ENCODE data around the gene GCK.
"Not testable (repeated sequence)": the region's sequence is repeated elsewhere in the genome, so short reads cannot be mapped to it uniquely, and the experiment has no call there.

Gene GCK

DNA sequence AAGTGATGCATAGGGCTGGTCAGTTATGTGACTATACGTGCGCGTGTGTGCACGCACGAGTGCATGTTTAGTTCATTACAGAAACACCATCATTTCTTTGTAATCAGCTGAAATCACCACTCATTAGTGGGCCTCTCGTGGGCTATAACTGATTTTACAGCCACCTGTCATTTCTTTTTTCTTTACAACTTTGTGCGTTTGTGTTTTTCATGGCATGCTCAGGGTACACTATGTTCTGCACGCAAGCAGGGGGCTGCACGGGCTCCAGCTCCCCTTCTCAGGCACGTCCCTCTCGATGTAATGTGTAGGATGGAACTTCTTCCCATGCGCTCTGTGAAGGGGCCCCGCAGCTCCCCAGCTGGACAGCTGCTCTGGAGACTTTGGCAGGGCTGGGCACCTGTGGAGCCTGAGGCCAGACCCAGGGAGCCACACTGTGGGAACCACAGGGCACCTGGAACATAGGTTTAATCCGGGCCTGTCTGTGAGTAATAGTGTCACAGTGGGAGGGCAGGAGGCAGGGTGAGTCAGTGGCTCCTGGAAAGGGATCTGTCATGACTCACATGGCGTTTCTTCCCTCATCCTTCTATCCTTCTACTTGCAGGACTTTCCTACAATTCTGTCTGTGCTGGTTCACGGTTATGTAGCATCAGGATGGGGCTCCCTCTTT, 4.9 kb downstream of the GCK start:
- in situ Hi-C loops (cut with MboI; ENCODE audit: low sequenced_read_pairs): no loop called here

- in situ Hi-C loops (cut with MboI; ENCODE audit: low sequenced_read_pairs): no loop called here
These were observed 5.9 kb downstream of the GCK start for GRCh38 chr7:44183386-44183785.

- in situ Hi-C loops (cut with MboI; ENCODE audit: low sequenced_read_pairs): no loop called here
These were observed 6.4 kb downstream of the GCK start for GRCh38 chr7:44182827-44183226.

DNA sequence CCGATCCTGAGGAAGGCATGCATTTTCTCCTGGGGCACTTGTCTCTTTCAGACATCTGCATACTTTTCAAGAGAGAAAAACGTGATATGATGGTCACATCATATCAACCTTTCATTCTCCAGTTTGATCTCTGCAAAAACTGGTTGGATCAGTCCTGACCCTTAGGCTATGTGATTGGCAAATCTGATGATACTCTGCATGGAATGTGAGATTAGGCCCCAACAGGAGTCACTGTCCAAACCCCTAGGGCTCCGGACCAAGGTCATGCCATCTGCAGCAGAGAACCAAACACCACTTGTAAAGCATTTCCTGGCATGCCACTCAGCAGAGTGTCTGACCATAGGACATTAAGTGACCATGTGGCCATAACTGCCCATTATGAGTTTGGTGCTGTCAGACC, 8.6 kb downstream of the GCK start:
- in situ Hi-C loops (cut with MboI; ENCODE audit: low sequenced_read_pairs): no loop called here

GRCh38 chr7:44177570-44178131, 11.6 kb downstream of the GCK start:
- in situ Hi-C loops (cut with MboI; ENCODE audit: low sequenced_read_pairs): no loop called here

GRCh38 chr7:44176486-44176885, 12.8 kb downstream of the GCK start:
- in situ Hi-C loops (cut with MboI; ENCODE audit: low sequenced_read_pairs): no loop called here

- in situ Hi-C loops (cut with MboI; ENCODE audit: low sequenced_read_pairs): no loop called here
These were observed 13.5 kb downstream of the GCK start for GRCh38 chr7:44175730-44176129.

DNA sequence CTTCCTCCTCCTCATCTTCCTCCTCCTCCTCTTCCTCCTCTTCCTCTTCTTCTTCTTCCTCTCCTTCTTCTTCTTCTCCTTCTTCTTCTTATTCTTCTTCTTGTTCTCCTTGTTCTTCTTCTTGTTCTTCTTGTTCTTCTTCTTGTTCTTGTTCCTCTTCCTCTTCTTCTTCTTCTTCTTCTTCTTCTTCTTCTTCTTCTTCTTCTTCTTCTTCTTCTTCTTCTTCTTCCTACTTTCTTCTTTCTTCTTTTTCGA, 14.6 kb downstream of the GCK start:
- in situ Hi-C loops (cut with MboI; ENCODE audit: low sequenced_read_pairs): not testable (repeated sequence)

GRCh38 chr7:44173911-44174693, 15.1 kb downstream of the GCK start:
- in situ Hi-C loops (cut with MboI; ENCODE audit: low sequenced_read_pairs): no loop called here

DNA sequence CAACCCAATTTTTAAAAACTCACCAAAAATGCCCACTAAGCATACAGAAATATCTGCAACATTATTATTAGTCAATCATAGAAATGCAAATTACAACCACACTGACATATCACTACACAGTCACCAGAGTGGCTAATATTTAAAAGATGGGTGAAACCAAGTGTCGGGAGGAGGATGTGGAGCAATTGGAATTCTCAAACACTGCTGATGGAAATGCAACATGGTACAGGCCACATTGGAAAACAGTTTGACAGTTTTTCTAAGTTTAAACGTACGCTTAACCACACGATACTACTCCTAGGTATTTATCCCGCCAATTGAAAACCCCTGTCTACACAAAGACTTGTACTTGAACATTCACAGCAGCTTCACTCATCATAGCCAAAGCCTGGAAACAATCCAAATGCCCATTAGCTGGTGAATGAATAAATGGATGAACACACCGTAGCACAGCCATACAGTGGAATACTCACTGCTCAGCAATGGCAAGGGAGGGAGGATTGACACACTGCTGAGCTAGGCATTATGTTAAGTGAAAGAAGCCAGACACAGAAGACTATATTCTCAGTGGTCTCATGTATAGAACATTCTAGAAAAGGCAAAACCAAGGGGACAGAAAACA, 16.3 kb downstream of the GCK start:
- in situ Hi-C loops (cut with MboI; ENCODE audit: low sequenced_read_pairs): no loop called here

- in situ Hi-C loops (cut with MboI; ENCODE audit: low sequenced_read_pairs): no loop called here
These were observed 16.9 kb downstream of the GCK start for GRCh38 chr7:44172352-44172751.

- in situ Hi-C loops (cut with MboI; ENCODE audit: low sequenced_read_pairs): not testable (repeated sequence)
These were observed 17.3 kb downstream of the GCK start for GRCh38 chr7:44171901-44172300.

DNA sequence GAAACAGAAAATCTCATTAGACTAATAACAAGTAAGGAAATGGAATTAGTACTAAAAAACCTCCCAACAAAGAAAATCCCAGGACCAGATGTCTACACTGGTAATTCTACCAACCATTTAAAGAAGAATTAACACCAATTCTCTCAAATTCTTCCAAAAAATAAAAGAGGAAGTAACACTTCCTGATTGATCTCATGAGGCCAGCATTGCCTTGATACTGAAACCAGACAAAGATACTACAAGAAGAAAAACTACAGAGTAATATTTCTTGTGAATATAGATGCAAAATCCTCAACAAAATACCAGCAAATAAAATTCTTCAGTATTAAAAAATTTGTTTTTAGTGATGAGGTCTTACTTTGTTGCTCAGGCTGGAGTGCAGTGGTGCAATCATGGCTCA, 21.3 kb downstream of the GCK start:
- in situ Hi-C loops (cut with MboI; ENCODE audit: low sequenced_read_pairs): no loop called here

DNA sequence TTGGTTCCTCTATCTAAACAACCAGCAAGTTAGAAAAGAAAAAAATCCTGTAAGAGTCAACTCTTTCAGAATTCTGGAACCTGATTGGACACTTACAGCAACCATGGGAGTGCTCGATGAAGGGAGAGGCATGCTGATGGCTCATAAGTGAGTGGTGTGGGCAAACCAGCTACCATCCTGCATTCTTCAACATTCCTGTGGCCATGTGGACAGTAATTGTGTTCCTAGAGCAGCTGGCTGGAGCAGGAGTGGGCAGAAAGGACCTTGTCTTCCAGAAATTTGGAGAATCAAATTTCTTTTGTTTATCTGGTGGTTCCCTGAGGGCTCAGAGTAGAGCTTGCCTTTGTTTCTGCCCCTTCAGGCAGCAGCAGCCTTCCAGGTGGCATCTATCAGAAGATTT, 25.6 kb downstream of the GCK start:
- in situ Hi-C loops (cut with MboI; ENCODE audit: low sequenced_read_pairs): no loop called here

DNA sequence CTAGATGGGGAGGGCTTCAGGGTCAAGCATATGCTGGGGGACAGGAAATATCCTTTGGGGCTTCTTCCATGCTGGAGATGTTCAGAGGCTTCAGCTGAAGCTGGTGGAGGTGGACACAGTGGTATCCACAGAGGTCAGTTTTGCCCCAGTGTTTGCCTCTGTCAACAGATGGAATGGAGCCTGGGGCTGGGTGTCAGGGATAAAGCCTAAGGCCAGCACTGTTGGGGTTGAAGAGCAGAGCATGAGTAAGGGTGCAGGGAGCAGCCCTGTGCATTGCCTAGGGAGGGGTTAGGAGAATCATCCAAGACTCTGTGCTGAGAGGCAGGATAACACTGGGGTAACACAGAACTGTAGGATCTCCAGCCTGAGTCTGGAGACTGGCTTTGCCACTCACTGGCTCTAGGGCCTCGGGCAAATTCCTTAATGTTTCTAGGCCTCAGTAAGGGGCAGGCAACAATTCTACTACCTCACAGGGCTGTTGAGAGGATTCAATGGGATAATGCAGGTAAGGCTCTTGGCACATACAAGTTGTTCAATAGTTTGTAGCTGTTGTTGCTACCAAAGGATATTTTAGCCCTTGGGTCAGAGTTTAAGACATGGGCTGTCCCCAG, 26.3 kb downstream of the GCK start:
- in situ Hi-C loops (cut with MboI; ENCODE audit: low sequenced_read_pairs): no loop called here

DNA sequence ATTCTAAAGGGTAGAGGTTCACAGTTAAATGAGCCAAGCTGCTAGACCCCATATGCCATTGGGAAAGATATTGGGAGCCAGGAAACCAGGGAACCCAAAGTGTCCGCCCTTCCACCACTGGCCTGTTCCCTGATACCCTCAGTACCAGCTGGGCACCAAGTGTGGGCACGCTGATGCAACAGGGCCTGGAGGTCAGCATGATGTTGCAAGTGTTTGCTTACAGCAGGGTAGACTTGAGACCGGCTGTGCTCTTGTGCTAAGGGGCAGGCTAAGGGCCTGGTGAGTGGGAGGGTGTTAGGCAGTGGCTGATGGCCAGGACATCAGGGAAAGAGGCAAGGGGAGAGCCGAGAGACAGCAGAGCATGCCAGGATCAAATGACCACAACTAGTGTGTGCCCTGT, 27.1 kb downstream of the GCK start:
- in situ Hi-C loops (cut with MboI; ENCODE audit: low sequenced_read_pairs): no loop called here

DNA sequence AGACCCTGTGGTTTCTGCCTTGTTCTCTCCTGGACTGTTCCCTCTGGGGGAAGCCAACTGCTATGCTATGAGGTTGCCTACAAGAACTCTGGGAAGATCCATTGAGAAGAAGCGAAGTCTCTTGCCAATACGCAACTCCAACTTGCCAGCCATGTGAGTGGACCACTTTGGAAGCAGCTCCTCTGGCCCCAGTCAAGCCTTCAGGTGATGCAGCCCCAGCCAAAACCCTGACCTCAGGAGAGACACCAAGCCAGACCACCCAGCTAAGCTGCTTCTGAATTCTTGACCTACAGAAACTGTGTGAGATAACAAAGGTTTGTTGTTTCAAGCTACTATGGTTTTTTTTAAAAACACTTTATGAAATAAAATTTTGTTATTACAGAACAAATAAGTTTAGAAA, 27.9 kb downstream of the GCK start:
- in situ Hi-C loops (cut with MboI; ENCODE audit: low sequenced_read_pairs): no loop called here

GRCh38 chr7:44159824-44160630, 29.2 kb downstream of the GCK start:
- in situ Hi-C loops (cut with MboI; ENCODE audit: low sequenced_read_pairs): no loop called here

DNA sequence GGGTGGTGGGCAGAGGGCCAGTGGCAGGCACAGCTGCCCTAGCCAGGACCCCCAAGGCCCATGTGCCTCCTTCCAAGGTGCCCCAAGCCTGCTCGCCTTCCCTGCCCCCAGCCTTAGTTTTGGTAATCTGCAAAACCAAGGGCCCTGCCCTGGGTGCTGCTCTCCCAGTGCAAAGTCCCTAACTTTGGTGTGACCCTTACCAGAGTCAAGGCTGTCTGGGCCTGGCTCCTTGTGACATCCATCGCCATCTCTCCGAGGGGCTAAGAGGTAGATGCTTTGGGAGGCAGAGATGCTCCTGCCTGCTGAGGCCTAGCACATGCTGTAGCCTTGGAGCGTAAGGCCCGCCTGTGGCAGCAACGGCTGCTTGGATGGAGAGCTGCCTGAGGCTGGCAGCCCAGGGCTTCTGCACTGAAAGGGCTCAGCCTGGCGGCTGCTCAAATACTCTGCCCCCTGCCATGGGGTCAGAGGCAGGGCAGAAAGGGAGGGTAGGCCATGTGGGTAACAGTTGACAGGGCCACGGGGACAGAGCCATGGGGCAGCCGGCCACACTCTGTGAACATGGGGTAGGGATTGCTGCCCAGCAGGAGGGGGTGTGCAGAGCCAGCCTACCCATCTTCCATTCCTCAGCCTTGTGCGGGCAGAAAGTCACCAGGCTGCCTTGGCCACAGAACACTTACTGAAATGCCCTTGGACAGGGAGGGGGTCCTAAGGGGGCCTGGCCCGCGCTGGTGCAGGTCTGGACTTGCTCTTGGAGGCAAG, 30.2 kb downstream of the GCK start:
- in situ Hi-C loops (cut with MboI; ENCODE audit: low sequenced_read_pairs): no loop called here
